Heart left ventricle (tissue), 16 donors: ENCODE data around the gene TRAF2. TPM values are rescaled to one million over a fixed set of nuclear protein-coding genes. Genes with fewer than 3 reads are reported as not detected.

ENCODE experiments used
- ATAC-seq, 4 donors: fragments of 200-7000 bp; cut with Tn5 transposase; one replicate each; pipeline ENCODE4 v1.9.1; 2020 to 2022; ENCODE audit warnings: moderate library complexity in 4 of 4, mild to moderate bottlenecking in 3 of 4, moderate number of reproducible peaks in 1 of 4
- DNase-seq, 5 donors: peaks; one replicate each; pipeline ENCODE4 v3.0.0-alpha.2; 2020
- H3K27ac ChIP-seq, 12 donors: fragments of 200-600 bp; sonication (generic) in 4 of 12; one replicate each; pipeline versions ENCODE4 v1.5.0 to v1.8.0; 2016 to 2022; ENCODE audit warnings: mild to moderate bottlenecking in 2 of 12
- H3K27me3 ChIP-seq, 9 donors: fragments of 200-600 bp; sonication (generic) in 2 of 9; one replicate each; pipeline versions ENCODE4 v1.5.1 to v1.8.0; 2016 to 2022; ENCODE audit warnings: mild to moderate bottlenecking in 3 of 9
- H3K36me3 ChIP-seq, 9 donors: fragments of 200-600 bp; sonication (generic) in 2 of 9; one replicate each; pipeline versions ENCODE4 v1.5.0 to v1.8.0; 2018 to 2022; ENCODE audit warnings: mild to moderate bottlenecking in 2 of 9
- H3K4me1 ChIP-seq, 12 donors: fragments of 200-600 bp; sonication (generic) in 4 of 12; one replicate each; pipeline versions ENCODE4 v1.5.0 to v1.8.0; 2016 to 2022; ENCODE audit warnings: mild to moderate bottlenecking in 3 of 12
- H3K4me3 ChIP-seq, 12 donors: fragments of 200-600 bp; sonication (generic) in 4 of 12; one replicate each; pipeline versions ENCODE4 v1.5.0 to v1.8.0; 2017 to 2022; ENCODE audit warnings: mild to moderate bottlenecking in 9 of 12, moderate library complexity in 4 of 12
- H3K9me3 ChIP-seq, 12 donors: fragments of 200-600 bp; sonication (generic) in 4 of 12; one replicate each; pipeline versions ENCODE4 v1.5.0 to v1.8.0; 2016 to 2022; ENCODE audit warnings: mild to moderate bottlenecking in 1 of 12
- CTCF ChIP-seq, 12 donors: fragments of 200-600 bp; sonication (generic) in 4 of 12; IDR thresholded peaks; one replicate each; pipeline versions ENCODE4 v1.5.0 to v1.8.0; 2018 to 2022; ENCODE audit warnings: antibody characterized with exemption in 12 of 12, mild to moderate bottlenecking in 5 of 12
- POLR2A ChIP-seq, 2 donors: fragments of 450-650 bp; IDR thresholded peaks; one replicate each; pipeline ENCODE4 v1.6.1; 2017; ENCODE audit warnings: antibody characterized with exemption in 2 of 2, mild to moderate bottlenecking in 2 of 2, moderate library complexity in 2 of 2
- WGBS, 4 donors: extraction: QIAGEN DNeasy Blood & Tissue Kit in 2 of 4; methylation state at CpG; one replicate each; pipeline versions ENCODE4 v1.1.5 to v1.1.7; 2013 to 2018; 5-methylcytosine and 5-hydroxymethylcytosine counted together
- intact Hi-C, 10 donors: fragments of 100-400 bp; cut with DNase I; formaldehyde crosslinking; loops; one replicate each; pipeline versions ENCODE4 v1.11.1 to v1.14.2; 2022
- polyA plus RNA-seq, 2 donors: library from polyadenylated mRNA; stranded (reverse); fragments of 200-250 nt; gene quantifications; one replicate each; pipeline ENCODE4 v1.2.3, GENCODE V29; 2013
- total RNA-seq, 9 donors: library from RNA; depleted of rRNA in 2 of 9; stranded (reverse); fragments of >200 nt in 2 of 9; fragmentation: NEBNext Ultra II Directional in 3 of 9; extraction: Animal tissue kit (Norgen Biotek cat#: 25700) in 3 of 9; gene quantifications; one replicate each; pipeline versions ENCODE4 v1.1.0 to v1.2.4, GENCODE V29; 2016 to 2023
- donor health status: ischemic (EF 13 %, LVEDD 7.1; RV severe dilation, severe dysfunction).
- donor health status: healthy with polysubstance abuse.
- donor health status: DM: no; HTN: yes; CAD: no.
- donor health status: DM: no; HTN: no; CAD: no.
- donor health status: ischemic (EF 25% LVEDD 6.9; RV normal size, moderate dysfunction).
- donor health status: ischemic (EF 25% LVEDD 5.7; RV mildly dilated, moderate dysfunction).
- donor health status: healthy.
- donor health status: DM: yes; HTN: yes; CAD: no.
- donor health status: ischemic (EF 35%, LVEDD 5.7; RV mildly dilated, moderate dysfunction).
- donor health status: nonischemic (EF 11% LVEDD 7.7; RV severe dilation, severe dysfunction).
- donor health status: DM: yes; HTN: yes; CAD: no.
- donor health status: PGD.
- donor health status: ischemic (EF 29% LVEDD 5.4; RV normal size, mild dysfunction).
- donor health status: nonischemic (EF 23%, LVEDD 6.1; RV moderate dilation, normal function).

Gene TRAF2
- total and polyA plus RNA-seq, 11 donors, result 6.3 to 28.3 (median 9.4) TPM

GRCh38 chr9:136898483-136899100 lies 12.3 kb downstream of the TRAF2 start:
- H3K9me3 ChIP-seq, result no peaks in the 10 kb centered on the region
- H3K4me3 ChIP-seq, result no peak overlapping the region
- no peaks in the 10 kb centered on the region for H3K27me3 ChIP-seq
- peaks cover 0 to 32% (median 28%) of the 10 kb centered on the region in 12 donors for H3K4me1 ChIP-seq
- no peak for TF ChIP-seq CTCF (IDR thresholded peaks at IDR 0.05)
- no peak for TF ChIP-seq POLR2A (IDR thresholded peaks at IDR 0.05)
- WGBS, 4 donors, result 95 to 97% (median 95%) methylated on average over 15 to 21 of the region's 21 CpGs
- intact Hi-C loops, result no loop called here
- H3K36me3 ChIP-seq, result peaks cover 0 to 36% (median 29%) of the 10 kb centered on the region in 9 donors
- H3K27ac ChIP-seq, result peak overlapping the region in 1 of 12 donors; percentile 2
- DNase-seq, result no peak
- no peak for ATAC-seq

- intact Hi-C loops, result no loop called here
Observed at GRCh38 chr9:136899196-136899595, 12.9 kb downstream of the TRAF2 start.

GRCh38 chr9:136900556-136900955 lies 14.2 kb downstream of the TRAF2 start:
- no peak overlapping the region for H3K4me3 ChIP-seq
- no peak for DNase-seq
- peaks cover 0 to 32% (median 27%) of the 10 kb centered on the region in 9 donors for H3K36me3 ChIP-seq
- no peak for ATAC-seq
- TF ChIP-seq POLR2A (IDR thresholded peaks at IDR 0.05), result no peak
- peak overlapping the region in 6 of 12 donors; percentile 64 to 94 (median 82) for H3K27ac ChIP-seq
- intact Hi-C loops, result loop anchor here in 3 of 10 donors (5.0 kb wide), 2 partner anchors 37 to 42 kb away; partner anchors contain the start of gene FBXW5 (in 2 of the 3)
- peaks cover 0 to 37% (median 32%) of the 10 kb centered on the region in 12 donors for H3K4me1 ChIP-seq
- WGBS, 4 donors, result 90 to 94% (median 92%) methylated on average over 6 to 10 of the region's 10 CpGs
- H3K27me3 ChIP-seq, result no peaks in the 10 kb centered on the region
- H3K9me3 ChIP-seq, result no peaks in the 10 kb centered on the region

More at GRCh38 chr9:136899196-136899595, 12.9 kb downstream of the TRAF2 start:
- no peak for DNase-seq
- peaks cover 0 to 36% (median 32%) of the 10 kb centered on the region in 12 donors for H3K4me1 ChIP-seq
- H3K4me3 ChIP-seq, result no peak overlapping the region
- ATAC-seq, result no peak
- H3K27me3 ChIP-seq, result no peaks in the 10 kb centered on the region
- H3K9me3 ChIP-seq, result no peaks in the 10 kb centered on the region
- 57 to 76% (median 68%) methylated on average over 9 of the region's 9 CpGs for WGBS, 4 donors
- peaks cover 0 to 36% (median 26%) of the 10 kb centered on the region in 9 donors for H3K36me3 ChIP-seq
- peak overlapping the region in 1 of 12 donors; percentile 2 for H3K27ac ChIP-seq
- TF ChIP-seq POLR2A (IDR thresholded peaks at IDR 0.05) (no peak), CTCF (IDR thresholded peaks at IDR 0.05) (no peak)

GRCh38 chr9:136900988-136901515 lies 14.7 kb downstream of the TRAF2 start:
- Histone ChIP-seq H3K27me3 (no peaks in the 10 kb centered on the region), H3K27ac (peak overlapping the region in 11 of 12 donors; percentile 64 to 94 (median 81)), H3K9me3 (no peaks in the 10 kb centered on the region), H3K36me3 (peaks cover 0 to 36% (median 29%) of the 10 kb centered on the region in 9 donors), H3K4me3 (no peak overlapping the region), H3K4me1 (peaks cover 0 to 37% (median 32%) of the 10 kb centered on the region in 12 donors)
- intact Hi-C loops, result loop anchor here in 3 of 10 donors (5.0 kb wide), 2 partner anchors 36 to 41 kb away; partner anchors contain the start of gene FBXW5 (in 2 of the 3)
- WGBS, 4 donors, result 49 to 61% (median 58%) methylated on average over 13 of the region's 13 CpGs
- ATAC-seq, result peak in 1 of 4 donors; percentile 26
- TF ChIP-seq POLR2A (IDR thresholded peaks at IDR 0.05), result no peak
- TF ChIP-seq CTCF (IDR thresholded peaks at IDR 0.05), result no peak
- DNase-seq, result no peak
